Ascending aorta (tissue), 2 donors: ENCODE data around the gene TEC. TPM values are rescaled to one million over a fixed set of nuclear protein-coding genes. Genes with fewer than 3 reads are reported as not detected.

Experiments
- DNase-seq, 2 donors: peaks; one replicate each; pipeline ENCODE4 v3.0.0-alpha.2; 2019; ENCODE audit warnings: low spot score in 2 of 2
- H3K27ac ChIP-seq, 2 donors: fragments of 200-600 bp; sonication (generic); one replicate each; pipeline ENCODE4 v1.5.1; 2016 to 2017; ENCODE audit warnings: mild to moderate bottlenecking in 1 of 2
- H3K27me3 ChIP-seq: fragments of 200-600 bp; sonication (generic); one replicate; pipeline ENCODE4 v1.5.1; 2017
- H3K36me3 ChIP-seq, 2 donors: fragments of 200-600 bp; sonication (generic); one replicate each; pipeline ENCODE4 v1.5.1; 2016
- H3K4me1 ChIP-seq, 2 donors: fragments of 200-600 bp; sonication (generic); one replicate each; pipeline ENCODE4 v1.5.1; 2016 to 2017; ENCODE audit warnings: mild to moderate bottlenecking in 1 of 2
- H3K4me3 ChIP-seq, 2 donors: fragments of 200-600 bp; sonication (generic); one replicate each; pipeline ENCODE4 v1.5.1; 2016 to 2017; ENCODE audit warnings: mild to moderate bottlenecking in 1 of 2
- H3K9me3 ChIP-seq, 2 donors: fragments of 200-600 bp; sonication (generic); one replicate each; pipeline ENCODE4 v1.5.1; 2016
- CTCF ChIP-seq, 3 experiments: fragments of 200-600 bp in 2 of 3; fragments of 450-650 bp in 1 of 3; sonication (generic) in 2 of 3; IDR thresholded peaks; one replicate each; pipeline ENCODE4 v1.5.1; 2016 to 2019; ENCODE audit warnings: antibody characterized with exemption in 3 of 3, mild to moderate bottlenecking in 1 of 3, moderate library complexity in 1 of 3
- intact Hi-C: fragments of 100-400 bp; cut with DNase I; formaldehyde crosslinking; loops from one replicate; pipeline ENCODE4 v1.15.1; 2023
- total RNA-seq: library from RNA; depleted of rRNA; stranded (reverse); fragments of >200 nt; gene quantifications from one replicate; pipeline ENCODE4 v1.1.0, GENCODE V29; 2016

Gene TEC
- total RNA-seq, 1 donor from 2014 or later = 4.5 TPM

DNA sequence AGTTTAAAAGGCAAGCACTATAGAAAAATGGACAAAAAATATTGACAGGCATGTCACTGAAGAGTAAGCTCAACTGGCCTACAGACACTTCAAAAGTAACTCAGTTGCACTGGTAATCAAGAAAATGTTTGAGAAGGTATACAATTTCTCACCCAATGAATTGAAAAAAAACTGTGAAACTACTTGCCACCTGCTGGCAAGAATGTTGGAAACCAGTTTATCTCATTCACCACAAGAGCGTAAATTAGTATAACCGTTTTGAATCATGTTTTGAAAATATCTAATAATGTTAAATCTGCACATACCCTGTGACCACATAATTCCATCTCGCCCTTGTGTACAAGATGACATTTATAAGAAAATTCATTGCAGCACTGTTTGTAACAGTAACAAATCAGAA is 167.3 kb downstream of the TEC start:
- H3K27ac ChIP-seq = no peak overlapping the region
- no peaks in the 10 kb centered on the region for H3K27me3 ChIP-seq
- no peak for TF ChIP-seq CTCF (IDR thresholded peaks at IDR 0.05)
- no peaks in the 10 kb centered on the region for H3K36me3 ChIP-seq
- no peaks in the 10 kb centered on the region for H3K9me3 ChIP-seq
- H3K4me3 ChIP-seq = no peak overlapping the region
- intact Hi-C loops = no loop called here
- no peak for DNase-seq
- H3K4me1 ChIP-seq = no peaks in the 10 kb centered on the region

- H3K9me3 ChIP-seq = no peaks in the 10 kb centered on the region
- no peaks in the 10 kb centered on the region for H3K4me1 ChIP-seq
- no peak overlapping the region for H3K4me3 ChIP-seq
- H3K36me3 ChIP-seq = no peaks in the 10 kb centered on the region
- no peaks in the 10 kb centered on the region for H3K27me3 ChIP-seq
- no peak for DNase-seq
- TF ChIP-seq CTCF (IDR thresholded peaks at IDR 0.05) = no peak
- no peak overlapping the region for H3K27ac ChIP-seq
- intact Hi-C loops = no loop called here
Measured at GRCh38 chr4:48100256-48100655, 169.4 kb downstream of the TEC start.

DNA sequence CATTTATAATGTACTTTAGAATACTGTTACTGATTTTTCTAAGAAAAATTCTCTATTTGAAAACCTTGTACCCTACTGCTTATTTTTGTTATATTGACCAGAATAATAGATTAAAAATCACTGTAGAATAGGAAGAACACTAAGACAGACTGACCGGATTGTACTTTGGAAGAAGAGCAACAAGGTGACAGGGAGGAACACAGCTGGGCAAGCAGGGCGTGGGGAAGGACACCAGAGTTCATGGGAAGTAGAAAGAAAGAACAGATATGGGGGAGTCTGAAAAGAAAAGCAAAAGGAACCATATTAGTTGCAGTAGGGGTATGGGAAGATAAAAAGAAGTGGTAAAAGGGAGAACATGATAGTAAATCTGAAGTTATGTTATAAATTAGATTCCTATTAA is 174.2 kb downstream of the TEC start:
- H3K4me1 ChIP-seq = no peaks in the 10 kb centered on the region
- H3K27me3 ChIP-seq = no peaks in the 10 kb centered on the region
- H3K27ac ChIP-seq = no peak overlapping the region
- H3K36me3 ChIP-seq = no peaks in the 10 kb centered on the region
- no peak overlapping the region for H3K4me3 ChIP-seq
- intact Hi-C loops = no loop called here
- H3K9me3 ChIP-seq = no peaks in the 10 kb centered on the region
- no peak for TF ChIP-seq CTCF (IDR thresholded peaks at IDR 0.05)
- no peak for DNase-seq

DNA sequence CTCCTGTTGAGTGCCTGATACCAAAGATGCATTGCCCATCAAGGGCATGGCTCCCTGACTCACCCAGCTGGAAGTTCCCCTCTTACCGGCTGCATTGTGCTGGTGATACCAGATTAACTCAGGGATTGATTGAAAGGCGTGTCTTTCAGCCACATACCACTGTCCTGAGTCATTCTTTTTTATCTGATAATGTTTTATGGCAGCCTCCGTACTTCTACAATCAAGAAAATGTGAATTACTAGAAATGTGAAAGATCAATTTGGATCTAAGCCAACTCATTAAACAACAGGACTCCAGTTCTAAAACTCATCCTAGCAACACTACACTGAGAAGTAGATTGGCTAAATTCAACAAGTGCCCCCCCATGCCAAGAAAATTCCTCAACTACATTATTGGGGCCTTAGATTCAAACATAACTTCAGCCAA is 175.6 kb downstream of the TEC start:
- Histone ChIP-seq H3K36me3 (no peaks in the 10 kb centered on the region), H3K4me1 (no peaks in the 10 kb centered on the region), H3K27me3 (no peaks in the 10 kb centered on the region), H3K4me3 (no peak overlapping the region), H3K27ac (no peak overlapping the region), H3K9me3 (no peaks in the 10 kb centered on the region)
- no peak for DNase-seq
- TF ChIP-seq CTCF (IDR thresholded peaks at IDR 0.05) = no peak
- intact Hi-C loops = no loop called here

GRCh38 chr4:48090621-48091020 is 179.0 kb downstream of the TEC start:
- no peaks in the 10 kb centered on the region for H3K4me1 ChIP-seq
- H3K36me3 ChIP-seq = no peaks in the 10 kb centered on the region
- H3K4me3 ChIP-seq = no peak overlapping the region
- DNase-seq = no peak
- no peak overlapping the region for H3K27ac ChIP-seq
- TF ChIP-seq CTCF (IDR thresholded peaks at IDR 0.05) = no peak
- intact Hi-C loops = no loop called here
- H3K27me3 ChIP-seq = no peaks in the 10 kb centered on the region
- no peaks in the 10 kb centered on the region for H3K9me3 ChIP-seq
